HT1080 (cell line): ENCODE results near the gene ELFN2. TPM values are rescaled to one million over a fixed set of nuclear protein-coding genes. Genes with fewer than 3 reads are reported as not detected.

Experiments
- DNase-seq: peaks from one replicate; pipeline ENCODE4 v3.0.0-alpha.2; 2015; ENCODE audit warnings: low read depth
- total RNA-seq: library from RNA; depleted of rRNA; stranded (reverse); fragments of >200 nt; shearing (Covaris generic); gene quantifications from 2 replicates; pipeline ENCODE4 v1.2.3, GENCODE V29; 2014; rRNA removed

Gene ELFN2
- total RNA-seq, 1 experiment from 2014 or later, result 7.0 TPM

DNA sequence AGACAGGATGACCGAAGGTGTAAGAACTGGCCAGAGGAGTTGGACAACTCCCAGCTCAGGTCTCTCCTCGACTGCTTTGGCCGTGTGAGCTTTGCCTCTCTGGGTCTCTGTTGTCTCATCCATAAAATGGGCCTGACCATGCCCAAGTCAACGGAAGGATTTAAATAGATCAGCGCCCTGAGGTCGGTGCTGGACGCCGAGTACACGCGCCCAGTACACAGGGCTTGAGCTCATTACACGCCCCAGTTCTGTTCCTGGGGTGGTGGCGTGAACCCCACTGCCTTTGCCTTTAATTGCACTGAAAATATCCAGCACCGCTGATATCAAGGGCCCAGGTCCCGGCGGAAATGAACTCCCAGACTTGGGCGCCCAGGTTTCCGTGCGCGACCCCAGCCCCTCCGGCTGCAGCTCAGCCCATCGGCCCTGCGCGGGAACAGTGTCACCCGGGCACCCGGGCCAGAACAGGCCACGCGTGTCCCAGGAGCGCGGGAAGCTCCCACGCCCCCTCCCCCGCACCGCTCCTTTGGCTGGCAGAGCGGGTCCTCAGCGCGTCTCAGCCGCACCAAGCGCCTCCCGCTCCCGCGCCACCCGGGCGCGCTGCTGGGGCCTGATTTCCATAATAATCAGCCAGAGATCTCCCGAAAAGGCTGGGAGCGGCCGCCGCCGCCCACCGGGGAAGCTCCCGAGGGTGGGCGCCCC lies 102.8 kb downstream of the ELFN2 start:
- no peak for DNase-seq

DNA sequence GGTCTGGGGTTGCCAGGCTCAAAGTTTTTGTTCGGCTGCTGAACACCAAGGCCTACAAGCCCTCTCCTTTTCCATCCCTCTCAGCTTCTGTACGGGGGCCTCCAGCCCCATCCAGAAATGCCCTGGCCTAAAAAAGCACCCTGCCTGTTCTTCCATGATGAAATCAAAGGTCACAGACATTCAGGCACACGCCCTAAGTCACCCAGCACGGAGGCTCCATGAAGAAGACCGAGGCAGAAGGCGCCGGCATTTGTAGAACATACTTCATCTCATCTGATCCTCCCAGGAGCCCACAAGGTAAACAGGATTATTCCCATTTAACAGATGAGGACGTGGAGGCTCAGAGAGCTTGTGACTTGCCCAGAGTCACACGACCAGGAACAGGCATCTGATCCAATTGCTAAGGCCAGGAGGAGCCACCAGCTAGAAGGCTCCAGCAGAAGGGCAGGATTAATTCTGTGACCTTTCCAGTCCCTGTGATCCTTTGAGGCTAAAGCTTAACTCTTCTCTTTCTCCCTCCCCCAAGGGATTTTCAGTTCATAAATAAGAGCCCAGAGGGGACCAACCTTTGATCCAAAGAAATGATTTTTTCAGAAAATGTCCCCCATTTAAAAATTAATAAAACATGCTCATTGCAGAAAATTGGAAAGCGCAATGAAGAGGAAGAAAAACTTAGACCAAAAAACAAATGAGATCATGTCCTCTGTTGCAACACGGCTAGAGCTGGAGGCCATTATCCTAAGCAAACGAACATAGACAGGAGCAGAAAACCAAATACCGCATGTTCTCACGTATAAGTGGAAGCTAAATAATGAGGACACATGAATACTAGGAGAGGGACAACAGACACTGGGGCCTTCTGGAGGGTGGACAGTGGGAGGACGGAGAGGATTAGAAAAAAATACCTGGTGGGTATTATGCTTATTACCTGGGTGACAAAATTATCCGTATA lies 106.3 kb downstream of the ELFN2 start:
- DNase-seq, result no peak

DNA sequence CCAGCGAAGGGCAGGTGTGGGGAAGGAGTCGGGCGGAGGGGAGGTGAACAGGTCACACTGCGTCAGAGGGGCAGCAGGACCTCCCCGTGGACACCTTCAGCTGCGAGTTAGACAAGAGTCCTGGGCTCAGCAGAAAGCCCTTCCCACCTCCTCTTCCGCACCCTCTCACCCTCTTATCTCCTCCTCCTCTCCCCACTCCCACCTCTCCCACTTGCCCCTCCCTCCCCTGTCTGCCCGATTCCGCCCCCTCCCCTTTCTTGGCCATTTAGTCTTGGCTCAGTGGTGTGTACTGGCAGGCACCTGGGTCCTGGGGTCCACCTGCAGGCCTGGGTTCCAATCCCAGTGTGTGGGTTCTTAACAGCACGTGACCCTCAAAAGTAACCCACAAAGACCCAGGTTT lies 107.8 kb downstream of the ELFN2 start:
- no peak for DNase-seq

DNA sequence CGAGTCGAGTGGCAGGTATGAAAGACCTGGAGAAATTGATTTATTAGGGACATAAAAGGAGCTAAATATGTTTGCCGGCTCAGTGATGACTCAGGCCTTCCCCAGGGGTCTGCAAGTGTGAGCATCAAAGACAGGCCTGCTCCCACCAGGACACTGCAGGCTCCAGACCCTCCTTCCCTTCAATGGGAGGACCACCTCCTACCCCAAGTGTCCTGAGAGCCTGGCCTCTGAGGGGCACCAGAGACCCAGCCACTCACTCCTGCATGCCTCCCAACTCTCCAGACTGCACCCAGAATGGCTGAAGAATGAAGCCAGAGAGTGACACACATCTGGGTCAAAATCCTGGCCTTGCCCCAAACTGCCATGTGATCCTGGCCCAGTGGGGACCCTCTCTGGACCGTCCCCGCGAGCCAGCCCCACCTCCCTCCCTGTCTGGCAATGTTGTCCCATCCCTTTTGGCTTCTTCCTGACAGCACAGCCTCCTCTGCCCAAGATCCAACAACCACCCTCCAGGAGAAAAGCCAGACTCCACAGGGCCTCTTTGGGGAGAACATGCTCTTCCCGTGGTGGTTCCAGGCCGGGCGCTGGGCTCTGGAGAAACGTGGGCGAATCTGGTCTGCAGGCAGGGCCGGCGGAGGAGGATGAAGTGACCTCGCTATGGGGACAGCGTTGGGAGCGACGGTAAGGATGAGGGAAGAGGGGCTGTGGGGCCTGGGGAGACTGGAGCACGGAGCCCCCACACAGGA lies 108.7 kb downstream of the ELFN2 start:
- DNase-seq, result peak; percentile 23

Other genes with a start within 250 kb of the ELFN2 start
- 5.8 and 10.3 TPM in 2 replicates for gene C1QTNF6, start 239.2 kb downstream of the ELFN2 start, total RNA-seq
- gene SSTR3, start 215.0 kb downstream of the ELFN2 start, total RNA-seq, result not detected in 2 replicates
- gene RAC2, start 183.2 kb downstream of the ELFN2 start, total RNA-seq, result 162 and 246 TPM in 2 replicates
- gene CYTH4, start 145.0 kb downstream of the ELFN2 start, total RNA-seq, result 0.33 and 2.6 TPM in 2 replicates
- not detected in 2 replicates for gene MFNG, start 58.9 kb upstream of the ELFN2 start, total RNA-seq
- 22.4 and 25.4 TPM in 2 replicates for gene CARD10, start 91.9 kb upstream of the ELFN2 start, total RNA-seq
- 67.3 and 95.3 TPM in 2 replicates for gene CDC42EP1, start 133.0 kb upstream of the ELFN2 start, total RNA-seq
- not detected in 2 replicates for gene LGALS2, start 152.6 kb upstream of the ELFN2 start, total RNA-seq
- 34.0 and 35.1 TPM in 2 replicates for gene GGA1, start 181.4 kb upstream of the ELFN2 start, total RNA-seq
- gene SH3BP1, start 212.2 kb upstream of the ELFN2 start, total RNA-seq, result 7.8 and 14.2 TPM in 2 replicates
- gene PDXP, start 231.2 kb upstream of the ELFN2 start, total RNA-seq, result 44.5 and 52.0 TPM in 2 replicates
- 3,838 and 5,466 TPM in 2 replicates for gene LGALS1, start 248.2 kb upstream of the ELFN2 start, total RNA-seq